ENCODE measurements around the gene CPNE2. TPM values are rescaled to one million over a fixed set of nuclear protein-coding genes. Genes with fewer than 3 reads are reported as not detected.

Gene CPNE2
- total and polyA plus RNA-seq, 10 of the 15 experiments (the other 5 are each of a cell fraction or from before 2014, with no cell fraction given): 3.1 to 22.1 (median 9.9) TPM

DNA sequence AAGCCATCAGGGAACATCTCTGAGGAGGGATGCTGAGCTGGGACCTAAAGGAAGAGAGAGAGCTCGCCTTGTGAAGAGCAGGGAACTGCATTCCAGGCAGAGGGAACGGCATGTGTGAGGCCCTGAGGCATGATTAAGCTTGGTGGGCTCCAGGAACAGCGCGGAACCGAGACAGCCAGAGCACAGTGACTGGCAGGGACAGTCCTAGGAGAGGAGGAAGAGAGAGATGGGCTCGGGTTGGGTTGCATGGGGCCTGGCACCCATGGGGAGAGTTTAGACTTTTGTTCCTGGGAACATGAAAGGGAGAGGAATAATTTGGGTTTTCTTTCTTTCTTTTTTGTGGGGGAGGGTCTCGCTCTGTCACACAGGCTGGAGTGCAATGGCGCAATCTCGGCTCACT, 39.2 kb upstream of the CPNE2 start (continued):
- no peak for TF ChIP-seq MYC (IDR thresholded peaks at IDR 0.05; ENCODE audit: insufficient read depth, insufficient read length, insufficient replicate concordance, low read length, severe bottlenecking)
- no peak for TF ChIP-seq NFXL1 (IDR thresholded peaks at IDR 0.05; ENCODE audit: borderline replicate concordance)
- no peak for TF ChIP-seq SIX5 (IDR thresholded peaks at IDR 0.05; ENCODE audit: low read depth, low read length, severe bottlenecking)
- TF ChIP-seq ATF3 (IDR thresholded peaks at IDR 0.05; ENCODE audit: borderline replicate concordance, extremely low read depth, low read depth, low read length): no peak
- TF ChIP-seq ZBED1 (IDR thresholded peaks at IDR 0.05; ENCODE audit: borderline replicate concordance): no peak
- TF ChIP-seq, protein P1, sequence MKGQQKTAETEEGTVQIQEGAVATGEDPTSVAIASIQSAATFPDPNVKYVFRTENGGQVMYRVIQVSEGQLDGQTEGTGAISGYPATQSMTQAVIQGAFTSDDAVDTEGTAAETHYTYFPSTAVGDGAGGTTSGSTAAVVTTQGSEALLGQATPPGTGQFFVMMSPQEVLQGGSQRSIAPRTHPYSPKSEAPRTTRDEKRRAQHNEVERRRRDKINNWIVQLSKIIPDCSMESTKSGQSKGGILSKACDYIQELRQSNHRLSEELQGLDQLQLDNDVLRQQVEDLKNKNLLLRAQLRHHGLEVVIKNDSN (IDR thresholded peaks at IDR 0.05; ENCODE audit: borderline replicate concordance, extremely low read length, insufficient read depth, low read depth, low read length): no peak
- TF ChIP-seq, protein P2, sequence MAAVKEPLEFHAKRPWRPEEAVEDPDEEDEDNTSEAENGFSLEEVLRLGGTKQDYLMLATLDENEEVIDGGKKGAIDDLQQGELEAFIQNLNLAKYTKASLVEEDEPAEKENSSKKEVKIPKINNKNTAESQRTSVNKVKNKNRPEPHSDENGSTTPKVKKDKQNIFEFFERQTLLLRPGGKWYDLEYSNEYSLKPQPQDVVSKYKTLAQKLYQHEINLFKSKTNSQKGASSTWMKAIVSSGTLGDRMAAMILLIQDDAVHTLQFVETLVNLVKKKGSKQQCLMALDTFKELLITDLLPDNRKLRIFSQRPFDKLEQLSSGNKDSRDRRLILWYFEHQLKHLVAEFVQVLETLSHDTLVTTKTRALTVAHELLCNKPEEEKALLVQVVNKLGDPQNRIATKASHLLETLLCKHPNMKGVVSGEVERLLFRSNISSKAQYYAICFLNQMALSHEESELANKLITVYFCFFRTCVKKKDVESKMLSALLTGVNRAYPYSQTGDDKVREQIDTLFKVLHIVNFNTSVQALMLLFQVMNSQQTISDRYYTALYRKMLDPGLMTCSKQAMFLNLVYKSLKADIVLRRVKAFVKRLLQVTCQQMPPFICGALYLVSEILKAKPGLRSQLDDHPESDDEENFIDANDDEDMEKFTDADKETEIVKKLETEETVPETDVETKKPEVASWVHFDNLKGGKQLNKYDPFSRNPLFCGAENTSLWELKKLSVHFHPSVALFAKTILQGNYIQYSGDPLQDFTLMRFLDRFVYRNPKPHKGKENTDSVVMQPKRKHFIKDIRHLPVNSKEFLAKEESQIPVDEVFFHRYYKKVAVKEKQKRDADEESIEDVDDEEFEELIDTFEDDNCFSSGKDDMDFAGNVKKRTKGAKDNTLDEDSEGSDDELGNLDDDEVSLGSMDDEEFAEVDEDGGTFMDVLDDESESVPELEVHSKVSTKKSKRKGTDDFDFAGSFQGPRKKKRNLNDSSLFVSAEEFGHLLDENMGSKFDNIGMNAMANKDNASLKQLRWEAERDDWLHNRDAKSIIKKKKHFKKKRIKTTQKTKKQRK (IDR thresholded peaks at IDR 0.05; ENCODE audit: low read depth, low read length): no peak
- no peak for TF ChIP-seq MTA3 (IDR thresholded peaks at IDR 0.05; ENCODE audit: borderline replicate concordance, low read length)
- TF ChIP-seq MTA2 (IDR thresholded peaks at IDR 0.05; ENCODE audit: low read depth): no peak
- no peak for TF ChIP-seq ZNF217 (IDR thresholded peaks at IDR 0.05)
- TF ChIP-seq FOS (IDR thresholded peaks at IDR 0.05; ENCODE audit: borderline replicate concordance, extremely low read depth, insufficient read length): no peak
